Measurements from ENCODE around the gene CNTF.

DNA sequence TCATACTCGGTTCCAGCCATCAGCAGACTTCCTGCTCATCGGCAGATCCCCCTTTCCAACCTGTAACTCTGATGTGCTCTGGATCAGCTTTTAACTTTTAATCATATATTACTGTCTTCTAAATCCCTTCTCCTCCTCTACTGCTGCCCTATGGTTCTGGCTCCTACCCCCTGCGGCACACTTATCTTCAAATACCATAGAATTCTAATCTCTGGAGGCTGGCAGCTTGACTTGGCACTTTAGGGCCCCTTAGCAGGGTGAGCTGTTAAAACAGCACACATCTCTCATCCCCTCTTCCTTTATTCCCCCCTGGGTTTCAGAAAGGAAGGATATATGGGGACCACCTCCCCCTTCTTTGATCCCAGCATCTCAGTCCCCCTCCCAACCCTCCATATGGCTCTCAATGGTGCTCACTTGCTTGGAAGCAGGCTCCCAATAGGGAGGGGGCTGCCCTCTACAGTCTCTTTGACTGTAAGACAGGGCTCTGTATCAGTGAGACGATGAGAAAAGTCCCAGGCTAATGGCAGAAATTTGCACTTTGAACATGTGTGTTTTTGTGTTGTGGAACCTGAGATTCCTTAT, 4.4 kb upstream of the CNTF start:
- TF ChIP-seq, protein P1, sequence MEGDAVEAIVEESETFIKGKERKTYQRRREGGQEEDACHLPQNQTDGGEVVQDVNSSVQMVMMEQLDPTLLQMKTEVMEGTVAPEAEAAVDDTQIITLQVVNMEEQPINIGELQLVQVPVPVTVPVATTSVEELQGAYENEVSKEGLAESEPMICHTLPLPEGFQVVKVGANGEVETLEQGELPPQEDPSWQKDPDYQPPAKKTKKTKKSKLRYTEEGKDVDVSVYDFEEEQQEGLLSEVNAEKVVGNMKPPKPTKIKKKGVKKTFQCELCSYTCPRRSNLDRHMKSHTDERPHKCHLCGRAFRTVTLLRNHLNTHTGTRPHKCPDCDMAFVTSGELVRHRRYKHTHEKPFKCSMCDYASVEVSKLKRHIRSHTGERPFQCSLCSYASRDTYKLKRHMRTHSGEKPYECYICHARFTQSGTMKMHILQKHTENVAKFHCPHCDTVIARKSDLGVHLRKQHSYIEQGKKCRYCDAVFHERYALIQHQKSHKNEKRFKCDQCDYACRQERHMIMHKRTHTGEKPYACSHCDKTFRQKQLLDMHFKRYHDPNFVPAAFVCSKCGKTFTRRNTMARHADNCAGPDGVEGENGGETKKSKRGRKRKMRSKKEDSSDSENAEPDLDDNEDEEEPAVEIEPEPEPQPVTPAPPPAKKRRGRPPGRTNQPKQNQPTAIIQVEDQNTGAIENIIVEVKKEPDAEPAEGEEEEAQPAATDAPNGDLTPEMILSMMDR (IDR thresholded peaks at IDR 0.05; ENCODE audit: borderline replicate concordance, extremely low read depth, low read length, poor library complexity, severe bottlenecking), result peak; percentile 28
- no peak for TF ChIP-seq EZH2 (IDR thresholded peaks at IDR 0.05; ENCODE audit: borderline replicate concordance, low read depth, low read length, severe bottlenecking)

Measured in DND-41 (cell line).